ENCODE measurements around the gene DDIT3.

The DDIT3 gene

GRCh38 chr12:57530396-57531142 is 10.3 kb upstream of the DDIT3 start:
- no peak for TF ChIP-seq CTCF (IDR thresholded peaks at IDR 0.05; ENCODE audit: borderline replicate concordance, insufficient read depth, low read depth, low read length)

GRCh38 chr12:57529831-57530230 is 9.5 kb upstream of the DDIT3 start:
- TF ChIP-seq CTCF (IDR thresholded peaks at IDR 0.05; ENCODE audit: borderline replicate concordance, insufficient read depth, low read depth, low read length): no peak
- no peak overlapping the region for H3K4me3 ChIP-seq (ENCODE audit: low read depth, low read length)

More at GRCh38 chr12:57530396-57531142, 10.3 kb upstream of the DDIT3 start:
- H3K4me3 ChIP-seq (ENCODE audit: low read depth, low read length): no peak overlapping the region

GRCh38 chr12:57528831-57529555 is 8.7 kb upstream of the DDIT3 start:
- TF ChIP-seq CTCF (IDR thresholded peaks at IDR 0.05; ENCODE audit: borderline replicate concordance, insufficient read depth, low read depth, low read length): no peak
- H3K4me3 ChIP-seq (ENCODE audit: low read depth, low read length): no peak overlapping the region

- TF ChIP-seq CTCF (IDR thresholded peaks at IDR 0.05; ENCODE audit: borderline replicate concordance, insufficient read depth, low read depth, low read length): no peak
- H3K4me3 ChIP-seq (ENCODE audit: low read depth, low read length): no peak overlapping the region
These were observed 7.9 kb upstream of the DDIT3 start for GRCh38 chr12:57528176-57528575.

- TF ChIP-seq CTCF (IDR thresholded peaks at IDR 0.05; ENCODE audit: borderline replicate concordance, insufficient read depth, low read depth, low read length): no peak
- no peak overlapping the region for H3K4me3 ChIP-seq (ENCODE audit: low read depth, low read length)
These were observed 6.9 kb upstream of the DDIT3 start for GRCh38 chr12:57527184-57527583.

- no peak for TF ChIP-seq CTCF (IDR thresholded peaks at IDR 0.05; ENCODE audit: borderline replicate concordance, insufficient read depth, low read depth, low read length)
These were observed 6.3 kb upstream of the DDIT3 start for GRCh38 chr12:57526477-57527126.

More at GRCh38 chr12:57526477-57527126, 6.3 kb upstream of the DDIT3 start:
- H3K4me3 ChIP-seq (ENCODE audit: low read depth, low read length): no peak overlapping the region
